Stomach (tissue), 4 donors: ENCODE measurements around the gene GMDS.

Experiments
- CTCF ChIP-seq, 7 experiments: fragments of 450-650 bp in 4 of 7; fragments of 200-600 bp in 3 of 7; sonication (generic) in 3 of 7; IDR thresholded peaks; one replicate each; pipeline ENCODE4 v1.5.1; 2016 to 2019; ENCODE audit warnings: antibody characterized with exemption in 7 of 7, control low read depth in 2 of 7, mild to moderate bottlenecking in 1 of 7
- EP300 ChIP-seq: sonication (generic); formaldehyde crosslinking; IDR thresholded peaks from one replicate; pipeline ENCODE4 v1.6.1; 2017; ENCODE audit warnings: antibody characterized with exemption
- POLR2A ChIP-seq, 4 donors: fragments of 450-650 bp; IDR thresholded peaks; one replicate each; pipeline ENCODE4 v1.6.1; 2016; ENCODE audit warnings: antibody characterized with exemption in 4 of 4, control low read depth in 2 of 4, mild to moderate bottlenecking in 1 of 4, moderate library complexity in 1 of 4
- POLR2AphosphoS5 ChIP-seq, 3 donors: sonication (generic); formaldehyde crosslinking; IDR thresholded peaks; one replicate each; pipeline ENCODE4 v1.6.1; 2016; ENCODE audit warnings: antibody characterized with exemption in 3 of 3

- TF ChIP-seq CTCF (IDR thresholded peaks at IDR 0.05) (no peak), EP300 (no peak), POLR2A (IDR thresholded peaks at IDR 0.05) (no peak), POLR2AphosphoS5 (IDR thresholded peaks at IDR 0.05) (no peak)
These were observed 47.4 kb downstream of the GMDS start for GRCh38 chr6:2197984-2198383.
